C4-2B (cell line): ENCODE results near the gene ATP5PF.
"Not testable (repeated sequence)": the region's sequence is repeated elsewhere in the genome, so short reads cannot be mapped to it uniquely, and the experiment has no call there.

Experiments
- H3K27ac ChIP-seq: fragments of 450-650 bp; 2 replicates; pipeline ENCODE4 v1.5.1; 2017
- CTCF ChIP-seq: fragments of 450-650 bp; conservative IDR thresholded peaks from 2 replicates; pipeline ENCODE4 v1.5.1; 2017; ENCODE audit warnings: mild to moderate bottlenecking
- ZFX ChIP-seq: fragments of 450-650 bp; IDR thresholded peaks from 2 replicates; pipeline ENCODE4 v1.6.1; 2017

The ATP5PF gene

GRCh38 chr21:25701529-25701928 is 33.2 kb downstream of the ATP5PF start:
- no peak overlapping the region for H3K27ac ChIP-seq
- TF ChIP-seq CTCF (no peak), ZFX (no peak)

GRCh38 chr21:25700741-25701140 is 34.0 kb downstream of the ATP5PF start:
- no peak overlapping the region for H3K27ac ChIP-seq

GRCh38 chr21:25695461-25695860 is 39.2 kb downstream of the ATP5PF start:
- H3K27ac ChIP-seq = not testable (repeated sequence)

More at GRCh38 chr21:25700741-25701140, 34.0 kb downstream of the ATP5PF start:
- no peak for TF ChIP-seq CTCF
- no peak for TF ChIP-seq ZFX

- TF ChIP-seq CTCF = no peak
- H3K27ac ChIP-seq = no peak overlapping the region
These were observed 42.7 kb downstream of the ATP5PF start for GRCh38 chr21:25691976-25692375.

GRCh38 chr21:25689226-25689625 is 45.5 kb downstream of the ATP5PF start:
- H3K27ac ChIP-seq = no peak overlapping the region
- TF ChIP-seq CTCF (no peak), ZFX (no peak)

- TF ChIP-seq ZFX (no peak), CTCF (no peak)
- H3K27ac ChIP-seq = no peak overlapping the region
These were observed 46.2 kb downstream of the ATP5PF start for GRCh38 chr21:25688275-25689155.

GRCh38 chr21:25687787-25688186 is 46.9 kb downstream of the ATP5PF start:
- TF ChIP-seq ZFX = no peak
- no peak for TF ChIP-seq CTCF
- no peak overlapping the region for H3K27ac ChIP-seq

GRCh38 chr21:25682382-25682781 is 52.3 kb downstream of the ATP5PF start:
- H3K27ac ChIP-seq = no peak overlapping the region
- TF ChIP-seq ZFX = no peak
